H1 (cell line): ENCODE data around the gene TGFBR1.

Experiments used
- CHD1 ChIP-seq: IDR thresholded peaks from 2 replicates; pipeline ENCODE4 v1.6.1; 2012; ENCODE audit warnings: low read depth, low read length, improper control_type of control experiment
- CTCF ChIP-seq, 3 experiments: IDR thresholded peaks; 1 replicate in 2 of 3; 2 replicates in 1 of 3; pipeline versions ENCODE4 v1.5.1 to v1.6.1; 2011; ENCODE audit warnings: low read length in 3 of 3, mild to moderate bottlenecking in 3 of 3, inconsistent platforms in 2 of 3, low read depth in 1 of 3, moderate library complexity in 1 of 3; ENCODE audit not compliant: insufficient read depth in 1 of 3; ENCODE audit errors: control extremely low read depth in 1 of 3
- EGR1 ChIP-seq: IDR thresholded peaks from 2 replicates; pipeline ENCODE4 v1.6.1; 2011; ENCODE audit warnings: low read depth, low read length, borderline replicate concordance
- JUND ChIP-seq: IDR thresholded peaks from 2 replicates; pipeline ENCODE4 v1.6.1; 2011; ENCODE audit warnings: mild to moderate bottlenecking, improper control_type of control experiment, low read length
- MAX ChIP-seq: IDR thresholded peaks from 2 replicates; pipeline ENCODE4 v1.6.1; 2012; ENCODE audit warnings: inconsistent platforms
- POLR2A ChIP-seq, 2 experiments: IDR thresholded peaks; 1 replicate in 1 of 2; 2 replicates in 1 of 2; pipeline ENCODE4 v1.6.1; 2011; ENCODE audit warnings: low read depth in 2 of 2, low read length in 2 of 2, mild to moderate bottlenecking in 2 of 2; ENCODE audit errors: control extremely low read depth in 1 of 2
- RAD21 ChIP-seq, 2 experiments: IDR thresholded peaks in 1 of 2; conservative IDR thresholded peaks in 1 of 2; 2 replicates each; pipeline ENCODE4 v1.6.1; 2011; ENCODE audit warnings: low read depth in 2 of 2, low read length in 2 of 2, improper control_type of control experiment in 1 of 2, inconsistent platforms in 1 of 2, mild to moderate bottlenecking in 1 of 2, moderate library complexity in 1 of 2
- RFX5 ChIP-seq: IDR thresholded peaks from 2 replicates; pipeline ENCODE4 v1.6.1; 2011; ENCODE audit warnings: low read depth, low read length, improper control_type of control experiment, borderline replicate concordance
- TEAD4 ChIP-seq: IDR thresholded peaks from 2 replicates; pipeline ENCODE4 v1.6.1; 2012; ENCODE audit warnings: low read depth, low read length, inconsistent platforms, mixed read lengths
- TF ChIP-seq, protein P1 (sequence below): IDR thresholded peaks from 2 replicates; pipeline ENCODE4 v1.6.1; 2011; ENCODE audit warnings: low read length, improper control_type of control experiment

GRCh38 chr9:99112750-99113413 lies 8.0 kb downstream of the TGFBR1 start:
- TF ChIP-seq JUND (no peak), RAD21 (IDR thresholded peaks at IDR 0.05 in 1 of 2, conservative IDR thresholded peaks at IDR 0.05 in 1 of 2; ENCODE audit: low read depth in 2 of 2, low read length in 2 of 2) (no peak), CHD1 (no peak), CTCF (IDR thresholded peaks at IDR 0.05; ENCODE audit: control extremely low read depth in 1 of 3, insufficient read depth in 1 of 3, low read depth in 1 of 3, low read length in 3 of 3) (no peak), POLR2A (IDR thresholded peaks at IDR 0.05; ENCODE audit: control extremely low read depth in 1 of 2, low read depth in 2 of 2, low read length in 2 of 2) (no peak), TEAD4 (no peak), RFX5 (no peak), MAX (no peak), EGR1 (no peak)
- TF ChIP-seq, protein P1, sequence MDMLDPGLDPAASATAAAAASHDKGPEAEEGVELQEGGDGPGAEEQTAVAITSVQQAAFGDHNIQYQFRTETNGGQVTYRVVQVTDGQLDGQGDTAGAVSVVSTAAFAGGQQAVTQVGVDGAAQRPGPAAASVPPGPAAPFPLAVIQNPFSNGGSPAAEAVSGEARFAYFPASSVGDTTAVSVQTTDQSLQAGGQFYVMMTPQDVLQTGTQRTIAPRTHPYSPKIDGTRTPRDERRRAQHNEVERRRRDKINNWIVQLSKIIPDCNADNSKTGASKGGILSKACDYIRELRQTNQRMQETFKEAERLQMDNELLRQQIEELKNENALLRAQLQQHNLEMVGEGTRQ = no peak
